Measurements from ENCODE around the gene AMOTL1.

- TF ChIP-seq CTCF (IDR thresholded peaks at IDR 0.05; ENCODE audit: poor library complexity, severe bottlenecking) (peak; percentile 79), SMC3 (conservative IDR thresholded peaks at IDR 0.05; ENCODE audit: poor library complexity) (peak; percentile 82), MXI1 (conservative IDR thresholded peaks at IDR 0.05; ENCODE audit: poor library complexity, severe bottlenecking) (no peak), POLR2AphosphoS5 (IDR thresholded peaks at IDR 0.05) (no peak), EP300 (conservative IDR thresholded peaks at IDR 0.05; ENCODE audit: poor library complexity, severe bottlenecking) (no peak)
Observed at GRCh38 chr11:94897330-94897768, 129.2 kb downstream of the AMOTL1 start.
